Sigmoid colon (tissue), 4 donors: ENCODE measurements around the gene BCL2L15.

Source experiments
- EP300 ChIP-seq, 4 donors: sonication (generic); formaldehyde crosslinking; IDR thresholded peaks; one replicate each; pipeline ENCODE4 v1.6.1; 2017; ENCODE audit warnings: antibody characterized with exemption in 4 of 4
- POLR2A ChIP-seq, 2 donors: fragments of 450-650 bp; IDR thresholded peaks; one replicate each; pipeline ENCODE4 v1.6.1; 2016; ENCODE audit warnings: antibody characterized with exemption in 2 of 2, mild to moderate bottlenecking in 2 of 2, moderate library complexity in 2 of 2
- POLR2AphosphoS5 ChIP-seq, 4 donors: sonication (generic); formaldehyde crosslinking; IDR thresholded peaks; one replicate each; pipeline ENCODE4 v1.6.1; 2017; ENCODE audit warnings: antibody characterized with exemption in 4 of 4

- no peak for TF ChIP-seq POLR2A (IDR thresholded peaks at IDR 0.05)
- no peak for TF ChIP-seq POLR2AphosphoS5 (IDR thresholded peaks at IDR 0.05)
- no peak for TF ChIP-seq EP300 (IDR thresholded peaks at IDR 0.05)
These were observed 37.1 kb downstream of the BCL2L15 start for GRCh38 chr1:113850127-113850796.
